ENCODE results near the gene FEZ2.

DNA sequence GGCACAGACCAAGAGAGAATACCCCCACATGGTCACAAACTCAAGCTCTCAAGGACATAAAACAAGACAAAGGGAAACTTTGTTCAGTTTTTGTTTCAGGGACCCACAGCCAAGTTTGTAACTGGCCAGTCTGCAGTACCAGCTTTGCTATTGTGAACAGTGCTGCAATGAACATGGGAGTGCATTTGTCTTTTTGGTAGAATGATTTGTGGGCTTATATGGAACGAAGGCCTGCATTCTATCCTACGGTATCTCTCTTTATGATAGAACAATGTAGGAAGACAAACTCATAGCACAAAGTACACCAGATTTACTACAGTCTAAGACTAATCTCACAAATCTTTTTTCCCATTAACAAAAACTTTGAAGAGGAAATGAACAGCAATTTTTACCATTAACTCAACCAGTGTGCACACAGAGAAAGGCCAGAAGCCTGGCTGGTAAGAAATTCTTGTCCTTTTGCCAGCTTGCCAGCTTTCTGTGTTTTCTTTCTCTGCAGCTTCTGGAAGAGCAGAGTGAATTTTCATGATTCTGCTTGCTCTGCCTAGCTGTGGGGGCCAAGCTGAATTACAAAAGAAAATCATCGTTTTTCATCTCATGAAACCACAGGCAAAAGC is 37.1 kb upstream of the FEZ2 start:
- TF ChIP-seq, protein P1, sequence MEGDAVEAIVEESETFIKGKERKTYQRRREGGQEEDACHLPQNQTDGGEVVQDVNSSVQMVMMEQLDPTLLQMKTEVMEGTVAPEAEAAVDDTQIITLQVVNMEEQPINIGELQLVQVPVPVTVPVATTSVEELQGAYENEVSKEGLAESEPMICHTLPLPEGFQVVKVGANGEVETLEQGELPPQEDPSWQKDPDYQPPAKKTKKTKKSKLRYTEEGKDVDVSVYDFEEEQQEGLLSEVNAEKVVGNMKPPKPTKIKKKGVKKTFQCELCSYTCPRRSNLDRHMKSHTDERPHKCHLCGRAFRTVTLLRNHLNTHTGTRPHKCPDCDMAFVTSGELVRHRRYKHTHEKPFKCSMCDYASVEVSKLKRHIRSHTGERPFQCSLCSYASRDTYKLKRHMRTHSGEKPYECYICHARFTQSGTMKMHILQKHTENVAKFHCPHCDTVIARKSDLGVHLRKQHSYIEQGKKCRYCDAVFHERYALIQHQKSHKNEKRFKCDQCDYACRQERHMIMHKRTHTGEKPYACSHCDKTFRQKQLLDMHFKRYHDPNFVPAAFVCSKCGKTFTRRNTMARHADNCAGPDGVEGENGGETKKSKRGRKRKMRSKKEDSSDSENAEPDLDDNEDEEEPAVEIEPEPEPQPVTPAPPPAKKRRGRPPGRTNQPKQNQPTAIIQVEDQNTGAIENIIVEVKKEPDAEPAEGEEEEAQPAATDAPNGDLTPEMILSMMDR (IDR thresholded peaks at IDR 0.05): no peak
- no peak for TF ChIP-seq POLR2A (IDR thresholded peaks at IDR 0.05)
